ENCODE measurements around the gene SCN11A. TPM values are rescaled to one million over a fixed set of nuclear protein-coding genes. Genes with fewer than 3 reads are reported as not detected.

SCN11A gene
- 0.05 TPM in 1 of 2 replicates, not detected in the other for total RNA-seq (2022)
- Bru-seq, nascent RNA = percentile 8 among the genes with signal in this experiment
- percentile 8 among the genes with signal in this experiment for BruChase-seq, experiment 1, labeled RNA remaining after a 6-hour chase
- percentile 13 among the genes with signal in this experiment for BruChase-seq, experiment 2, labeled RNA remaining after a 2-hour chase
- long read RNA-seq = 0 reads

DNA sequence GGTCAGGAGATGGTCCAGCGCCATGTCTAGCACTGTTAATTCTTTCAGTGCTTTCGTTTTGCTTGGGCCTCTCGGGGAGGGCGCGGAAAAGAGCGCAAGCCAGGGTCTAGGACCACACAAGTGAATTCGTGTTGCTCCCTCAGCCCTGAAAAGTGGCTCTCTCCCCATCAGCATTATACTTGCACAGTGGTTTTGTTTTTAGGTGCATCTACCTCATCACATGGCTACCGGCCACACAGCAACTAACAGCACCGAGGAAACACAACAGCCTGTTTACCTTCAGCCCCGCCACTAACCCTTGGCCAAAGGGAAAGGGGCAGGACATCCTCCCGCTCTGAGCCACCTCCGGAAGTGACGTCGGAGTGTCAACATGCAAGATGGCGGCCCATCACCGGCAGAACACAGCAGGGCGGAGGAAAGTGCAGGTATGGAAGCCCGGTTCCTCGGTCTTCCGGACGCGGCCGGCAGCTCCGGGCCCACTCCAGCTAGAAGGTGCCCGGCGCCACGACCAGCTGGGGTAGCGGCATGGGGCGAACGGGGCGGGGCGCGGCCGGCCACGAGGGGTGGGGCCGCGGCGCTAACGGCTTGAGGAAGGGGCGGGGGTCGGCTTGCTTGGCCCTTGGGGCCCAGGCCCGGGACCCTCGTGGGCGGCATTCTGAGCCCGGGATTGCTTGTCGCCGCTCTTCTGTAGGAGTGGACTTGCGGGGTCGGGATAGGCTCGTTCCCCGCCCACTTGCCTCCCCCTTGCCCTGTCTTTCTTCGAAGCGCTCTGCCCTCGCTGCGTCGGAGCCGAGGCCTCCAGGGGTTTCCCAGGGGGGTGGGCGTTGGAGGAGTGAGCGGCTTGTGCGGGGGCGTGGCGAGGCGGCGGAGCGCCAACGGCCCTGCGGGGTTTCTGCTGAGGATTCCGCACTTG, at the start of gene SCN11A, which contains the start of gene WDR48:
Gene SCN11A, minus strand, starts transcription at position 296 of the 913 bp plus-strand sequence. CDS start 101,582 bp downstream, outside the sequence.
Gene WDR48, plus strand, starts transcription at position 368 of the 913 bp plus-strand sequence. Its CDS starts 10 bp downstream, at position 378.
- peak; percentile 87 for DNase-seq (ENCODE audit: unreplicated experiment)

DNA sequence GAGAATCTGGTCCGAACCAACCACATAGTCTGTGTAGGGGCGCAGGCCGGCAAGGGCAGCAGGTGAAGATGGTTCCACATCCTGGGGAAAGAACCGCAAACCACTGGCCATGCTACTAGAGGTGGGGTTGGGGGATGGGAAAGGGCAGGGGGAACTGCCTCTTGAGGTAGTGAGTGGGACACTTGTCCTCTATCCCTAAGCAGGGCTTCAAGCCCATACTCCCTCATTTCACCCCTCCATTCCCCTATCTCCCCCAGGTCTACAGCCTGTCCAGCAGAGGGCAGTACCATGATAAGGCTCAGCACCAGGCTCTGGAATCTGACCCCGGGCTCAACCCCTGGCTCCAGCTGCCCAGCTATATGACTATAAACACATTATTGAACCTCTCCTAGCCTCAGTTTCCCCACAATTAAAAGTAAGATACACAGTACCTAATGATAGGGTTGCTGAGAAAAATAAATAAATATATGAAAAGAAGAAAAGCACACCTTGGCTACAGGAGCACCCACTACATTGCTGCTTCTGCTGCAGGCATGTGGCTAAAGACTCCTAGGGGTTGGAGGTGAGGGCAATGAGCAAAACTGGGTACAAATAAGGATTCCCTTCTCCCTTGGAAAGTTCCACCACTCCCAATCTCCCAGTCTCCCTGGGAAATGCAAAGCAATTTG, 49.4 kb upstream of the SCN11A start:
- peaks cover 22% of the 10 kb centered on the region for H3K4me1 Mint-ChIP-seq (ENCODE audit: insufficient read depth, unreplicated experiment)
- ChIA-PET POLR2A (no interaction called here), CTCF (interaction anchor here (0.6 to 2.3 kb wide), 7 partner anchors 9 to 600 kb away, joined by 3 to 7 read pairs (median 5); no protein-coding TSS in a partner anchor)
- no peaks in the 10 kb centered on the region for H3K27me3 Mint-ChIP-seq (ENCODE audit: insufficient read depth, unreplicated experiment)
- intact Hi-C loops (cut with micrococcal nuclease) = loop anchor here (1.0 kb wide), 1 partner anchor 187 kb away; no protein-coding TSS in a partner anchor
- no peaks in the 10 kb centered on the region for H3K9me3 Mint-ChIP-seq (ENCODE audit: unreplicated experiment)
- BruUV-seq (replicated peaks) = no TSS peak
- H3K36me3 Mint-ChIP-seq (ENCODE audit: insufficient read depth, unreplicated experiment) = peaks cover 32% of the 10 kb centered on the region
- no peak overlapping the region for H3K4me3 Mint-ChIP-seq (ENCODE audit: unreplicated experiment)
- TF ChIP-seq, protein P1, sequence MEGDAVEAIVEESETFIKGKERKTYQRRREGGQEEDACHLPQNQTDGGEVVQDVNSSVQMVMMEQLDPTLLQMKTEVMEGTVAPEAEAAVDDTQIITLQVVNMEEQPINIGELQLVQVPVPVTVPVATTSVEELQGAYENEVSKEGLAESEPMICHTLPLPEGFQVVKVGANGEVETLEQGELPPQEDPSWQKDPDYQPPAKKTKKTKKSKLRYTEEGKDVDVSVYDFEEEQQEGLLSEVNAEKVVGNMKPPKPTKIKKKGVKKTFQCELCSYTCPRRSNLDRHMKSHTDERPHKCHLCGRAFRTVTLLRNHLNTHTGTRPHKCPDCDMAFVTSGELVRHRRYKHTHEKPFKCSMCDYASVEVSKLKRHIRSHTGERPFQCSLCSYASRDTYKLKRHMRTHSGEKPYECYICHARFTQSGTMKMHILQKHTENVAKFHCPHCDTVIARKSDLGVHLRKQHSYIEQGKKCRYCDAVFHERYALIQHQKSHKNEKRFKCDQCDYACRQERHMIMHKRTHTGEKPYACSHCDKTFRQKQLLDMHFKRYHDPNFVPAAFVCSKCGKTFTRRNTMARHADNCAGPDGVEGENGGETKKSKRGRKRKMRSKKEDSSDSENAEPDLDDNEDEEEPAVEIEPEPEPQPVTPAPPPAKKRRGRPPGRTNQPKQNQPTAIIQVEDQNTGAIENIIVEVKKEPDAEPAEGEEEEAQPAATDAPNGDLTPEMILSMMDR (IDR thresholded peaks at IDR 0.05; ENCODE audit: unreplicated experiment) = peak; percentile 63
- H3K27ac Mint-ChIP-seq (ENCODE audit: low read depth, unreplicated experiment) = no peak overlapping the region
- DNase-seq (ENCODE audit: unreplicated experiment) = peak; percentile 51

More for the DNA sequence above, at the start of gene SCN11A, which contains the start of gene WDR48:
- Mint-ChIP-seq H3K4me3 (ENCODE audit: unreplicated experiment) (peak within 1 kb of the TSS; percentile 96), H3K4me1 (ENCODE audit: insufficient read depth, unreplicated experiment) (no peaks in the 10 kb centered on the region), H3K9me3 (ENCODE audit: unreplicated experiment) (peaks cover 5% of the 10 kb centered on the region), H3K27ac (ENCODE audit: low read depth, unreplicated experiment) (peak within 1 kb of the TSS; percentile 99), H3K36me3 (ENCODE audit: insufficient read depth, unreplicated experiment) (peaks cover 7% of the 10 kb centered on the region), H3K27me3 (ENCODE audit: insufficient read depth, unreplicated experiment) (peaks cover 32% of the 10 kb centered on the region)
- POLR2A ChIA-PET = interaction anchor here (1.2 to 1.7 kb wide), 3 partner anchors 14 to 41 kb away, joined by 3 to 5 read pairs (median 4); no protein-coding TSS in a partner anchor
- TF ChIP-seq, protein P1 (IDR thresholded peaks at IDR 0.05; ENCODE audit: unreplicated experiment) = no peak
- BruUV-seq (replicated peaks) = TSS peak; percentile 92
- CTCF ChIA-PET = interaction anchor here (0.6 to 0.8 kb wide), 4 partner anchors 15 to 1797 kb away, joined by 3 read pairs; no protein-coding TSS in a partner anchor
- intact Hi-C loops (cut with micrococcal nuclease) = no loop called here

DNA sequence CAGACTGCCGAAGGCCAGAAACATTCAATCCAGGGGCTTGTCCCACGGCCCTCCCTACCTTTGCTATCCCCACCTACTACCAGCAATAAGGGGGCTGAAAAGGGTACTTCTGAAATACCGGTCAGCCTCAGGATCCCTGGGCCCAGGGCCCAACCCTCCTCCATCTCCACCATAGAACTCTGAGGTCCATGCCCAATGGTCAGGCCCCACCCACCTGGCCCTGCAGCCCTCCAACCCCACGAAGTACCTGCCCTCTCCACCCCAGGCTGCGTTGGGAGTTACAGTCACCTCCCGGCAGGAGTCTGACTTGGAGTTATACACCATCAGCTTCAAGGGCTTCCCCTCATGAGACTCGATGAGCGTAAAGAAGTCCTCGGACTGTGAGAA, 48.7 kb upstream of the SCN11A start:
- no peaks in the 10 kb centered on the region for H3K27me3 Mint-ChIP-seq (ENCODE audit: insufficient read depth, unreplicated experiment)
- DNase-seq (ENCODE audit: unreplicated experiment) = no peak
- POLR2A ChIA-PET = no interaction called here
- H3K4me3 Mint-ChIP-seq (ENCODE audit: unreplicated experiment) = no peak overlapping the region
- H3K9me3 Mint-ChIP-seq (ENCODE audit: unreplicated experiment) = no peaks in the 10 kb centered on the region
- H3K4me1 Mint-ChIP-seq (ENCODE audit: insufficient read depth, unreplicated experiment) = peaks cover 15% of the 10 kb centered on the region
- no peak overlapping the region for H3K27ac Mint-ChIP-seq (ENCODE audit: low read depth, unreplicated experiment)
- TF ChIP-seq, protein P1 (IDR thresholded peaks at IDR 0.05; ENCODE audit: unreplicated experiment) = no peak
- intact Hi-C loops (cut with micrococcal nuclease) = no loop called here
- no TSS peak for BruUV-seq (replicated peaks)
- peaks cover 37% of the 10 kb centered on the region for H3K36me3 Mint-ChIP-seq (ENCODE audit: insufficient read depth, unreplicated experiment)
- CTCF ChIA-PET = interaction anchor here (0.7 to 2.3 kb wide), 4 partner anchors 8 to 599 kb away, joined by 3 to 7 read pairs (median 4); no protein-coding TSS in a partner anchor

All from MCF 10A (cell line).